HL-60 (cell line): Measurements from ENCODE around the gene EVA1A.
"Not testable (repeated sequence)": the region's sequence is repeated elsewhere in the genome, so short reads cannot be mapped to it uniquely, and the experiment has no call there.

Experiments
- DNase-seq, 2 experiments: peaks; one replicate each; pipeline ENCODE4 v3.0.0-alpha.2; 2010 to 2020; ENCODE audit warnings: low read depth in 1 of 2, low spot score in 1 of 2
- H3K27ac ChIP-seq: fragments of 250-450 bp; sonication (Bioruptor Pico); replicated peaks from 2 replicates; pipeline ENCODE4 v1.5.1; 2020; ENCODE audit warnings: mild to moderate bottlenecking, moderate library complexity
- H3K27me3 ChIP-seq: fragments of 250-450 bp; sonication (Bioruptor Pico); 2 replicates; pipeline ENCODE4 v1.5.1; 2021; ENCODE audit warnings: mild to moderate bottlenecking, moderate library complexity; ENCODE audit not compliant: insufficient read depth, poor library complexity, severe bottlenecking
- H3K4me3 ChIP-seq: replicated peaks from 2 replicates; pipeline ENCODE4 v1.5.1; 2011; ENCODE audit warnings: mild to moderate bottlenecking, control low read depth, low read length; ENCODE audit not compliant: insufficient read depth
- GABPA ChIP-seq: IDR thresholded peaks from 2 replicates; pipeline ENCODE4 v1.6.1; 2012; ENCODE audit warnings: low read depth
- POLR2AphosphoS5 ChIP-seq: IDR thresholded peaks from 2 replicates; pipeline ENCODE4 v1.6.1; 2012; ENCODE audit warnings: low read depth
- SPI1 ChIP-seq: IDR thresholded peaks from 2 replicates; pipeline ENCODE4 v1.6.1; 2012; ENCODE audit warnings: low read depth, mild to moderate bottlenecking, borderline replicate concordance
- TF ChIP-seq, protein P1 (sequence below): IDR thresholded peaks from one replicate; pipeline ENCODE4 v1.5.1; 2011; ENCODE audit warnings: low read length, control low read depth, inconsistent platforms; ENCODE audit not compliant: insufficient read depth
- TF ChIP-seq, protein P2 (sequence below): IDR thresholded peaks from 2 replicates; pipeline ENCODE4 v1.6.1; 2012; ENCODE audit warnings: low read depth; ENCODE audit not compliant: insufficient replicate concordance

EVA1A gene

DNA sequence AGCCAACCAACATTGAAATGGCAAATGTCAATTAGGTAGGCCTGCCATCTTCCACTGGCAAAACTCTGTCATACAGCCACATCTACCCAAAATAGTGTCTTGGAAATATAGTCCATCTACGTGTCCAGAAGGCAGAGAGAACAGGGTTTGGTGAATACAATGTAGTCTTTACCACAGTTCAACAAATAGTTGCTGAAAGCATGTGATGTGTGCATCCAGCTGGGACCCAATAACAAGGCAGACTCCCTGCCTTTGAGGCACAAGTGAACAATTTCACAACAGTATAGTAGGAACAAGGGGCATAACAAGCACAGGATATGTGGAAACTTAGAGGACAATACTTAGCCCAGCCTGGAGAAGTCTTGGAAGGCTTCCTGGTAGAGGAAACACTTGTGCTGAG, 72.6 kb downstream of the EVA1A start:
- H3K4me3 ChIP-seq, result no peak overlapping the region
- DNase-seq, result no peak
- no peaks in the 10 kb centered on the region for H3K27me3 ChIP-seq
- H3K27ac ChIP-seq, result no peak overlapping the region
- TF ChIP-seq, protein P1, sequence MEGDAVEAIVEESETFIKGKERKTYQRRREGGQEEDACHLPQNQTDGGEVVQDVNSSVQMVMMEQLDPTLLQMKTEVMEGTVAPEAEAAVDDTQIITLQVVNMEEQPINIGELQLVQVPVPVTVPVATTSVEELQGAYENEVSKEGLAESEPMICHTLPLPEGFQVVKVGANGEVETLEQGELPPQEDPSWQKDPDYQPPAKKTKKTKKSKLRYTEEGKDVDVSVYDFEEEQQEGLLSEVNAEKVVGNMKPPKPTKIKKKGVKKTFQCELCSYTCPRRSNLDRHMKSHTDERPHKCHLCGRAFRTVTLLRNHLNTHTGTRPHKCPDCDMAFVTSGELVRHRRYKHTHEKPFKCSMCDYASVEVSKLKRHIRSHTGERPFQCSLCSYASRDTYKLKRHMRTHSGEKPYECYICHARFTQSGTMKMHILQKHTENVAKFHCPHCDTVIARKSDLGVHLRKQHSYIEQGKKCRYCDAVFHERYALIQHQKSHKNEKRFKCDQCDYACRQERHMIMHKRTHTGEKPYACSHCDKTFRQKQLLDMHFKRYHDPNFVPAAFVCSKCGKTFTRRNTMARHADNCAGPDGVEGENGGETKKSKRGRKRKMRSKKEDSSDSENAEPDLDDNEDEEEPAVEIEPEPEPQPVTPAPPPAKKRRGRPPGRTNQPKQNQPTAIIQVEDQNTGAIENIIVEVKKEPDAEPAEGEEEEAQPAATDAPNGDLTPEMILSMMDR, result no peak
- TF ChIP-seq SPI1 (no peak), POLR2AphosphoS5 (no peak)
- TF ChIP-seq, protein P2, sequence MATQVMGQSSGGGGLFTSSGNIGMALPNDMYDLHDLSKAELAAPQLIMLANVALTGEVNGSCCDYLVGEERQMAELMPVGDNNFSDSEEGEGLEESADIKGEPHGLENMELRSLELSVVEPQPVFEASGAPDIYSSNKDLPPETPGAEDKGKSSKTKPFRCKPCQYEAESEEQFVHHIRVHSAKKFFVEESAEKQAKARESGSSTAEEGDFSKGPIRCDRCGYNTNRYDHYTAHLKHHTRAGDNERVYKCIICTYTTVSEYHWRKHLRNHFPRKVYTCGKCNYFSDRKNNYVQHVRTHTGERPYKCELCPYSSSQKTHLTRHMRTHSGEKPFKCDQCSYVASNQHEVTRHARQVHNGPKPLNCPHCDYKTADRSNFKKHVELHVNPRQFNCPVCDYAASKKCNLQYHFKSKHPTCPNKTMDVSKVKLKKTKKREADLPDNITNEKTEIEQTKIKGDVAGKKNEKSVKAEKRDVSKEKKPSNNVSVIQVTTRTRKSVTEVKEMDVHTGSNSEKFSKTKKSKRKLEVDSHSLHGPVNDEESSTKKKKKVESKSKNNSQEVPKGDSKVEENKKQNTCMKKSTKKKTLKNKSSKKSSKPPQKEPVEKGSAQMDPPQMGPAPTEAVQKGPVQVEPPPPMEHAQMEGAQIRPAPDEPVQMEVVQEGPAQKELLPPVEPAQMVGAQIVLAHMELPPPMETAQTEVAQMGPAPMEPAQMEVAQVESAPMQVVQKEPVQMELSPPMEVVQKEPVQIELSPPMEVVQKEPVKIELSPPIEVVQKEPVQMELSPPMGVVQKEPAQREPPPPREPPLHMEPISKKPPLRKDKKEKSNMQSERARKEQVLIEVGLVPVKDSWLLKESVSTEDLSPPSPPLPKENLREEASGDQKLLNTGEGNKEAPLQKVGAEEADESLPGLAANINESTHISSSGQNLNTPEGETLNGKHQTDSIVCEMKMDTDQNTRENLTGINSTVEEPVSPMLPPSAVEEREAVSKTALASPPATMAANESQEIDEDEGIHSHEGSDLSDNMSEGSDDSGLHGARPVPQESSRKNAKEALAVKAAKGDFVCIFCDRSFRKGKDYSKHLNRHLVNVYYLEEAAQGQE, result no peak

GRCh38 chr2:75486735-75487134, 74.0 kb downstream of the EVA1A start:
- H3K27ac ChIP-seq, H3K27me3 ChIP-seq, DNase-seq, H3K4me3 ChIP-seq: not testable (repeated sequence)

- H3K27me3 ChIP-seq, result peaks cover 3% of the 10 kb centered on the region
- no peak for DNase-seq
- no peak overlapping the region for H3K4me3 ChIP-seq
- no peak for TF ChIP-seq POLR2AphosphoS5
- TF ChIP-seq GABPA, result no peak
- no peak overlapping the region for H3K27ac ChIP-seq
Measured at GRCh38 chr2:75484840-75485239, 75.9 kb downstream of the EVA1A start.

DNA sequence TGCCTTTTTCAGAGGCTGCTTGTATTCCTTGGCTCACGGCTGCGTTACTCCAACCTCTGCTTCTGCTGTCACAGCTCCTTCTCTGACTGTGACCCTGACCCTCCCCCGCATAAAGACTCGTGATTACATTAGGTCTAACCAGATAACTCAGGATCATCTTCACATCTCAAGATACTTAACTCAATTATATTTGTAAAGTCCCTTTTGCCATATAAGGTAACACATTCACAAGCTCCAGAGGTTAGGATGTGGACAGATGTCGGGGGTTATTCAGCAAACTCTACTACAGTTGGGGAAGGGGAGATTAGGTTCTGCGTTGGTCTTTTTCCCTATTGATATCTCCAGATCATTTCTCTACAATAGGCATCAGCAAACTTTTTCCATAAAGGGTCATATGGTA, 76.9 kb downstream of the EVA1A start:
- DNase-seq, result no peak
- Histone ChIP-seq H3K27me3 (peaks cover 3% of the 10 kb centered on the region), H3K4me3 (no peak overlapping the region), H3K27ac (no peak overlapping the region)
- TF ChIP-seq GABPA, result no peak
- no peak for TF ChIP-seq POLR2AphosphoS5
- no peak for TF ChIP-seq SPI1
- TF ChIP-seq, protein P2, result no peak
- TF ChIP-seq, protein P1, result no peak

DNA sequence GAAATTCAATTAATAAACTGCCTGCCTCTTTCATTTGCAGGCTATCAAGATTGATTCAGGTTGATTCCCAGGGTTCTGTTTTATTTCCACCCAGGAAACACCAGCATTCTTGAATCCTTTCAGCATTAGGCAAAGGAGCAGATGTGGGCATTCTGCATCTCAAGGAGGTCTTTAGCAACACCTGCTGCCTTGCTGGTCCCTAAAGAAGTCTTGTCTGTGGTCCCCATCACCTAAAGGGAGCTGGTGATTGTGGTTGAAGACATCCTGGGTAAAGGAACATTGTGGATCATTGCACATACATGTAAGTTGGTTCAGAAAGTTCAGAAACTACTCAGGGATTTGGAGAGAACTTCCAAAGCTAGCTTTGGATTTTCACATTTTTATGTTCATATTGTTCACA, 78.3 kb downstream of the EVA1A start:
- TF ChIP-seq GABPA (no peak), SPI1 (no peak), POLR2AphosphoS5 (no peak)
- TF ChIP-seq, protein P1, result no peak
- TF ChIP-seq, protein P2, result no peak
- H3K27ac ChIP-seq, result no peak overlapping the region
- H3K27me3 ChIP-seq, result peaks cover 3% of the 10 kb centered on the region
- DNase-seq, result no peak
- no peak overlapping the region for H3K4me3 ChIP-seq
